Activated T-helper 1 cell treated with Interleukin-2 at 50 U/mL for 16 hours (primary cell): ENCODE data around the gene IL17RD.

Experiments
- DNase-seq: peaks from one replicate; pipeline ENCODE4 v3.0.0-alpha.2; 2020; ENCODE audit warnings: low read depth

The IL17RD gene

GRCh38 chr3:57158813-57159738 lies 6.1 kb downstream of the IL17RD start:
- DNase-seq = no peak

GRCh38 chr3:57158325-57158724 lies 6.8 kb downstream of the IL17RD start:
- no peak for DNase-seq

GRCh38 chr3:57157545-57157944 lies 7.6 kb downstream of the IL17RD start:
- no peak for DNase-seq

- no peak for DNase-seq
Observed at GRCh38 chr3:57155310-57155643, 9.9 kb downstream of the IL17RD start.

- no peak for DNase-seq
Observed at GRCh38 chr3:57154470-57155309, 10.5 kb downstream of the IL17RD start.

GRCh38 chr3:57152151-57153143 lies 12.7 kb downstream of the IL17RD start:
- no peak for DNase-seq

GRCh38 chr3:57151749-57152148 lies 13.4 kb downstream of the IL17RD start:
- no peak for DNase-seq

GRCh38 chr3:57151021-57151449 lies 14.1 kb downstream of the IL17RD start:
- DNase-seq = no peak

- DNase-seq = no peak
Observed at GRCh38 chr3:57150113-57150581, 15.0 kb downstream of the IL17RD start.

GRCh38 chr3:57147071-57147470 lies 18.1 kb downstream of the IL17RD start:
- no peak for DNase-seq

GRCh38 chr3:57145852-57146251 lies 19.3 kb downstream of the IL17RD start:
- DNase-seq = no peak

- DNase-seq = no peak
Observed at GRCh38 chr3:57144952-57145351, 20.2 kb downstream of the IL17RD start.

GRCh38 chr3:57143886-57144459 lies 21.2 kb downstream of the IL17RD start:
- DNase-seq = no peak

- no peak for DNase-seq
Observed at GRCh38 chr3:57142411-57142723, 22.8 kb downstream of the IL17RD start.

- no peak for DNase-seq
Observed at GRCh38 chr3:57141719-57142410, 23.3 kb downstream of the IL17RD start.

- no peak for DNase-seq
Observed at GRCh38 chr3:57140894-57141293, 24.3 kb downstream of the IL17RD start.

- DNase-seq = no peak
Observed at GRCh38 chr3:57135964-57136719, 29.0 kb downstream of the IL17RD start.

- no peak for DNase-seq
Observed at GRCh38 chr3:57133157-57133556, 32.0 kb downstream of the IL17RD start.

GRCh38 chr3:57132674-57133073 lies 32.5 kb downstream of the IL17RD start:
- no peak for DNase-seq

GRCh38 chr3:57131210-57131588 lies 34.0 kb downstream of the IL17RD start:
- no peak for DNase-seq
